ENCODE measurements around the gene ADGRV1. TPM values are rescaled to one million over a fixed set of nuclear protein-coding genes. Genes with fewer than 3 reads are reported as not detected.

Gene ADGRV1
- total RNA-seq, 1 experiment from 2014 or later = not detected

GRCh38 chr5:91143840-91144239, 585.2 kb downstream of the ADGRV1 start:
- no peak overlapping the region for H3K27ac Mint-ChIP-seq (ENCODE audit: low read depth, unreplicated experiment)
- no TSS peak for BruUV-seq (replicated peaks)
- intact Hi-C loops (cut with micrococcal nuclease) = no loop called here
- no peaks in the 10 kb centered on the region for H3K27me3 Mint-ChIP-seq (ENCODE audit: insufficient read depth, unreplicated experiment)
- no peaks in the 10 kb centered on the region for H3K4me1 Mint-ChIP-seq (ENCODE audit: insufficient read depth, unreplicated experiment)
- no peak for DNase-seq (ENCODE audit: unreplicated experiment)
- ChIA-PET CTCF (interaction anchor here (0.6 to 1.7 kb wide), 3 partner anchors 35 to 502 kb away, joined by 3 to 5 read pairs (median 4); no protein-coding TSS in a partner anchor), POLR2A (interaction anchor here (0.9 kb wide), 1 partner anchor 18 kb away, joined by 3 read pairs; no protein-coding TSS in a partner anchor)
- H3K4me3 Mint-ChIP-seq (ENCODE audit: unreplicated experiment) = no peak overlapping the region
- H3K9me3 Mint-ChIP-seq (ENCODE audit: unreplicated experiment) = no peaks in the 10 kb centered on the region
- TF ChIP-seq CTCF (IDR thresholded peaks at IDR 0.05; ENCODE audit: unreplicated experiment) = no peak
- H3K36me3 Mint-ChIP-seq (ENCODE audit: insufficient read depth, unreplicated experiment) = no peaks in the 10 kb centered on the region

- Mint-ChIP-seq H3K27ac (ENCODE audit: low read depth, unreplicated experiment) (no peak overlapping the region), H3K27me3 (ENCODE audit: insufficient read depth, unreplicated experiment) (no peaks in the 10 kb centered on the region), H3K9me3 (ENCODE audit: unreplicated experiment) (no peaks in the 10 kb centered on the region), H3K36me3 (ENCODE audit: insufficient read depth, unreplicated experiment) (no peaks in the 10 kb centered on the region), H3K4me3 (ENCODE audit: unreplicated experiment) (no peak overlapping the region), H3K4me1 (ENCODE audit: insufficient read depth, unreplicated experiment) (no peaks in the 10 kb centered on the region)
- ChIA-PET CTCF (interaction anchor here (0.6 to 1.7 kb wide), 4 partner anchors 17 to 89 kb away, joined by 3 to 4 read pairs (median 4); no protein-coding TSS in a partner anchor), POLR2A (interaction anchor here (0.9 to 1.3 kb wide), 2 partner anchors 19 to 236 kb away, joined by 3 to 5 read pairs; no protein-coding TSS in a partner anchor)
- intact Hi-C loops (cut with micrococcal nuclease) = no loop called here
- no peak for DNase-seq (ENCODE audit: unreplicated experiment)
- TF ChIP-seq CTCF (IDR thresholded peaks at IDR 0.05; ENCODE audit: unreplicated experiment) = no peak
- no TSS peak for BruUV-seq (replicated peaks)
Measured at GRCh38 chr5:91144491-91145332, 586.1 kb downstream of the ADGRV1 start.

GRCh38 chr5:91145333-91145620, 586.7 kb downstream of the ADGRV1 start:
- ChIA-PET POLR2A (interaction anchor here (1.3 kb wide), 1 partner anchor 235 kb away, joined by 5 read pairs; no protein-coding TSS in a partner anchor), CTCF (interaction anchor here (1.1 kb wide), 1 partner anchor 18 kb away, joined by 4 read pairs; no protein-coding TSS in a partner anchor)
- peaks cover 5% of the 10 kb centered on the region for H3K4me1 Mint-ChIP-seq (ENCODE audit: insufficient read depth, unreplicated experiment)
- no peak overlapping the region for H3K27ac Mint-ChIP-seq (ENCODE audit: low read depth, unreplicated experiment)
- H3K9me3 Mint-ChIP-seq (ENCODE audit: unreplicated experiment) = no peaks in the 10 kb centered on the region
- no peaks in the 10 kb centered on the region for H3K36me3 Mint-ChIP-seq (ENCODE audit: insufficient read depth, unreplicated experiment)
- no peaks in the 10 kb centered on the region for H3K27me3 Mint-ChIP-seq (ENCODE audit: insufficient read depth, unreplicated experiment)
- TF ChIP-seq CTCF (IDR thresholded peaks at IDR 0.05; ENCODE audit: unreplicated experiment) = no peak
- intact Hi-C loops (cut with micrococcal nuclease) = no loop called here
- no TSS peak for BruUV-seq (replicated peaks)
- no peak for DNase-seq (ENCODE audit: unreplicated experiment)
- no peak overlapping the region for H3K4me3 Mint-ChIP-seq (ENCODE audit: unreplicated experiment)

GRCh38 chr5:91146230-91146629, 587.6 kb downstream of the ADGRV1 start:
- Mint-ChIP-seq H3K27ac (ENCODE audit: low read depth, unreplicated experiment) (no peak overlapping the region), H3K9me3 (ENCODE audit: unreplicated experiment) (no peaks in the 10 kb centered on the region), H3K4me1 (ENCODE audit: insufficient read depth, unreplicated experiment) (peaks cover 12% of the 10 kb centered on the region), H3K36me3 (ENCODE audit: insufficient read depth, unreplicated experiment) (no peaks in the 10 kb centered on the region), H3K4me3 (ENCODE audit: unreplicated experiment) (no peak overlapping the region), H3K27me3 (ENCODE audit: insufficient read depth, unreplicated experiment) (no peaks in the 10 kb centered on the region)
- intact Hi-C loops (cut with micrococcal nuclease) = no loop called here
- CTCF ChIA-PET = interaction anchor here (0.5 to 0.8 kb wide), 3 partner anchors 11 to 267 kb away, joined by 3 to 4 read pairs (median 3); no protein-coding TSS in a partner anchor
- POLR2A ChIA-PET = interaction anchor here (0.5 to 2.3 kb wide), 12 partner anchors 9 to 249 kb away, joined by 3 to 10 read pairs (median 4); partner anchors contain the start of gene ARRDC3
- no peak for TF ChIP-seq CTCF (IDR thresholded peaks at IDR 0.05; ENCODE audit: unreplicated experiment)
- peak; percentile 70 for DNase-seq (ENCODE audit: unreplicated experiment)
- BruUV-seq (replicated peaks) = no TSS peak
